Activated naive CD4-positive, alpha-beta T cell treated with anti-CD3 and anti-CD28 coated beads, Interleukin-2, amount 50 U/mL, for 72 hours (primary cell): Measurements from ENCODE around the gene PDE4A. TPM values are rescaled to one million over a fixed set of nuclear protein-coding genes. Genes with fewer than 3 reads are reported as not detected.

Experiments
- ATAC-seq, 2 donors: fragments of 150-1000 bp; cut with Tn5 transposase; 2 replicates each; pipeline ENCODE4 v1.10.0; 2021; ENCODE audit warnings: mild to moderate bottlenecking in 2 of 2, moderate library complexity in 2 of 2
- DNase-seq, 2 donors: peaks; one replicate each; pipeline ENCODE4 v3.0.0; 2021 to 2022; ENCODE audit warnings: low spot score in 2 of 2
- H3K27ac Mint-ChIP-seq, 2 donors: one replicate each; pipeline ENCODE4 v1.8.0; 2022; ENCODE audit warnings: mild to moderate bottlenecking in 2 of 2, mixed read lengths in 2 of 2
- H3K36me3 Mint-ChIP-seq, 2 donors: one replicate each; pipeline ENCODE4 v1.8.0; 2022; ENCODE audit warnings: mixed read lengths in 2 of 2
- H3K9me3 Mint-ChIP-seq, 2 donors: one replicate each; pipeline ENCODE4 v1.8.0; 2022; ENCODE audit warnings: mixed read lengths in 2 of 2
- total RNA-seq, 2 donors: library from RNA; stranded (reverse); gene quantifications; one replicate each; pipeline ENCODE4 v1.2.3, GENCODE V29; 2022

Gene PDE4A
- total RNA-seq, 2 donors from 2014 or later, result 2.7 to 5.0 TPM

DNA sequence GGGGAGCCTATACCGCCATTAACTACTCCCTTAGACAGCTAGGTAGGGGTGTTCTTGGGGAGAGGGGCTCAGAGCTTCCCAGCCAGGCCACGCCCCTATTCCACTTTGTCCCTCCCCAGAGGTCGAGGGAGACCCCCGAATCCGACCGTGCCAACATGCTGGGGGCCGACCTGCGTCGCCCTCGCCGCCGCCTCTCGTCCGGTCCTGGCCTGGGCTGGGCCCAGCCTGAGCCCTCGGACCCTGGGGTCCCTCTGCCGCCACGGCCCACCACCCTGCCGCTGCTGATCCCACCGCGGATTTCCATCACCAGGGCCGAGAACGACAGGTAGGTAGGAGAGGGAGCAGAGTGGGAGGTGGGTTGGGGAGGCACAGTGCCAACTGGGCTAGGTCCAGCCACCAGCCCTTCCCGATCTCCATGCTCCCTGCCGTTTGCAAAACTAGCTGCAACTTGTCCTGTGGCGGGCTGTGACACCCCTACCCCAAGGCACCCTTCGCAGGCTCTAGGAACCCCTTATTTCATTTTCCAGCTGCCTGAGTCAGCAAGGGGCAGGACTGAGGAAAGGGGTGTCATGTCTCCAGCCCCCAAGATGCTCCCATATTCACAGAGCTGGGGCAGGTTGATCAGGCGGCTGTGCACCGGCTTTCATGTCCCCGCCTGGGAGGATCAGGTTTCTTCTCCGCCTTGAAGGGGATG lies 2.6 kb upstream of the PDE4A start:
- no peak for DNase-seq
- H3K9me3 Mint-ChIP-seq, result peaks cover 0 to 4% of the 10 kb centered on the region in 2 donors
- ATAC-seq, result no peak
- peaks cover 6 to 12% of the 10 kb centered on the region in 2 donors for H3K36me3 Mint-ChIP-seq
- H3K27ac Mint-ChIP-seq, result peak overlapping the region in 1 of 2 donors; percentile 29

DNA sequence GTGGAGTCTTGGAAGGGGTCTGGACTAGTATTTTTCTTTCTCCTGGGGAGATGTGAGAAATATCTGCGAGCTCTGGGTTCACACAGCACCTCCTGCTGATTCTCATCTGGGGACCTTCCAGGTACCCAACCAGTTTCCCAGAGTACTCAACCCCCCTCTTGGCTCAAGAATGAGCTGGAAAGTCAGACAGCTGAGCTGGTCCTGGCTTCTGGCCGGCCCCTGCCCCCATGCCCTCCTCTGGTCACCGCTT lies 2.2 kb upstream of the PDE4A start:
- H3K27ac Mint-ChIP-seq, result no peak overlapping the region
- DNase-seq, result no peak
- ATAC-seq, result no peak
- peaks cover 0 to 4% of the 10 kb centered on the region in 2 donors for H3K9me3 Mint-ChIP-seq
- peaks cover 6 to 12% of the 10 kb centered on the region in 2 donors for H3K36me3 Mint-ChIP-seq

DNA sequence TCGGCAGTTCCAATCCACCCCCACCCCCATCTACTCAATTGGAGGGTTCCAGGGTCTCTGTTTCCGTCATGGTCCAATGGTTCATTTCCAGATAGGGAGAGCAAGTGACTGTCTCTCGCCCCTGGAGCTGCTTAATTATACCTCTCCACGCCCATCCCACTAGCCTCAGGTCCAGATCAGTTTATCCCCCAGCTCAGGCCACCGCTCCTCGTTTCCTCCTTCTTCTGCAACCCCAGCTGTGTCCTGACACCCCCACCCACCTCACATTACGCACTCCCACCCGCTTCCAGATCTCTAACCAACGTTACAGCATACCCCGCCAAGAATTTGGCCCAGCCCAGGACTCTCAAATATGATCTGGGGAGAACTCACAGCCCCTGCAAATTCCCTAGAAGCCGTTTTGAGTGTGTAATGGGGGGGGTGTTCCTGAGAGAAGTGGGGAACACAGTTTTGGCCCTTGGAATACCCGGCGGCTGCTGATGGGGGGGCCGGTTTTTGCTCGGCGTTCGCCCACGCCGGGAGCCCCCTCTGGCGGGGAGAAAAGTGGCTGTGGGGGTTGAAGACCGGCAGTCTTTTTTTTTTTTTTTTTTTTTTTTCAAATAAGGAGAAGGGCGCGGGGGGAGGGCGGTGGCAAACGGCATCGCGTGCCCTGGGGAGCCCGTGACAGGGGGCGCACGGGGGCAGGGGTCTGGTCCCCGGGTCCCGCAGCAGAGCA lies 1.7 kb upstream of the PDE4A start:
- Mint-ChIP-seq H3K36me3 (peaks cover 6 to 12% of the 10 kb centered on the region in 2 donors), H3K9me3 (peaks cover 0 to 4% of the 10 kb centered on the region in 2 donors), H3K27ac (no peak overlapping the region)
- DNase-seq, result no peak
- no peak for ATAC-seq

DNA sequence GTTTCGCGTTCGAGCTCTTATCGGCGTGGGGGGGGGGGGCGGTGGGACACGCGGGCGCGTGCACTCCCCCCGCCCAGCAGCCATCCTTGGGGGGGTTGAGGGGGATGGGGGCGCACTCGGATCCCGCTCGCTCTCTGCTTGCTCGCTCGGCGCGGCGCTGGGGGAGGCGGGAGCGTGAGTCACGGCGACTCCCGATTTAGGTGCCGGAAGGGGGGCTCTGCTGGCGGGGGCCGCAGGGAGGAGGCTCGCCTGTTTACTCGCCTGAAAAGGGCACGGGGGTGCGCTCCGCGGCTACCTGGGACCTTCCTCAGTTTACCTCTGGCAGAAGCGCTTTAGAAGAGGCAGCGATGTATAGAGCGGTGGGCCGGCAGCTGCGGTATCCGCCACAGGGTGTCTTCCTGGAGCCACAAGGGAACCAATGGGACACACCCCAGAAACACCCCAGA lies 1.1 kb upstream of the PDE4A start:
- Mint-ChIP-seq H3K9me3 (peaks cover 0 to 4% of the 10 kb centered on the region in 2 donors), H3K27ac (peak overlapping the region in 1 of 2 donors; percentile 4), H3K36me3 (peaks cover 6 to 12% of the 10 kb centered on the region in 2 donors)
- DNase-seq (no peak), ATAC-seq (no peak)

DNA sequence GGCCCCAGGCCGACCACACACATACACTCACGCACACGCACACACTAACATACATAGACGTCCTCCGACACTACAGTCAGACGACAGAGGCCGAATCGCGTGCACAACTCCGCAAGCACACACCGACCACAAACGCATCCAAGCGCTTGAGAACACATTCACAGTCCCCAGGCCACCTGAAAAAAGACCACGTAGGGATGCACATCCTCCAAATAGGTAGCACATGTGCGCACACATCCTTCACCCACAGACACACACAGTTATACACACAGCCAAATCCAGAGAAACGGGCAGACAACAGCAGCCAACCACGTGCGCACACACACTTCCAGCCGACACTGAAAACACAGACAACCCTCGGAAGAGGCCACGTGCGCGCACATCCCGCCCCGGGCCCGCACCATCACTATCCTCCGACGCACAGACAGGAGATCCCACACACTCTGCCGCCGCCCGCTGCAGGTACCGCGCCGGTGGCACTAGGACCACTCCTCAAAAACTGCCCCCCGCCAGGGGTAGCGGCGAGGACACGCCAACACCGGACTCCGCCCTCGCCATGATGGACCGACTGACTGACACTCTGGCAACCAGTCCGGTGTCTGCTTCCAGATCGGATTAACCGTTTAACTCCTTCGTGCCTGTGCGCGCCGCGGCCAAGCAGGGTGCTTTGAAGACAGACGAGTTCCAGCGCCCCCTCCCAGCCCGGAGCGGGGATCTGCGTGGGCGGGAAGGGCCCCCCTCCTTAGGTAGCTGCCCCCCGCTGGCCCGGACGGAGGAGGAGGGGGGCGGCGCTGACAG lies 493 bp upstream of the PDE4A start:
- ATAC-seq, result peak; percentile 10 to 46
- DNase-seq, result peak in 1 of 2 donors; percentile 54
- Mint-ChIP-seq H3K9me3 (peaks cover 0 to 4% of the 10 kb centered on the region in 2 donors), H3K27ac (peak overlapping the region; percentile 0 to 4), H3K36me3 (peaks cover 6 to 12% of the 10 kb centered on the region in 2 donors)

DNA sequence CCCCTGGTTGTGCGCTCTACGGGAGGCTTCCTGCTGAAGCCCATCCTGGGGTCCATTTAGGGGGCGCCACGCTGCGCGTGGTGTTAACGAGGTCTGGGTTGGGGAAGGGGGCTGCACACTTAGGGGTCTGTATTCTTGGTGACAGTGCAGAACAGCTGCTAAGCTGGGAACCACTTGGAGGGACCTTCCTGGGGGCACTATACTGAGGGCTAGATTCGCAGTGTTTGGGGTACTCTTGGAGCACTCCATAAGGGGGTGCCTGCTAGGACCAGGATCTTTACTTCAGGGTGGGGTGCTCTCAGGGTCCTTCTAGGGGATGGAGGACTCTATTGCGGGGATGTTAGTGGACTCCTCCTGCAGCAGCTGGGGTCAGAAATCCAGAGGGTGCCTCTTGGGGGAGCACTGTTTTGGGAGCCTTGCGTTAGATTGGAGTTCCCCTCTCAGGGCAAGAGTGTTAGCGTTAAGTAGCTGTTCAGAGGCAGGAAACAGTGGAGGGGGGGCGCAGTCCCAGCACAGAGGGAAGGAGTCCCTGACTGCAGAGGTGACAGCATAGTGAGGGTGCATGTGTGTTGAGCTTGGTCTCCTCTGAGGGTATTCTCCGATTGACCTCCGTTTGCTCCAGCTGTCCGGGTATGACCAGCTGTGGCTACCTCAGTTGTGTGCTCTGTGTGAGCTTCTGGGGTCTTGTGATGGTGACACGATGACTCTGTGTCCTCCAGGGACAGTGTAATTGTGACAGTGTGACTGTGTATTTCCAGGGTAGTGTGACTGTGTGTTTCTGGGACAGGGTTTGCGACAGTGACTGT lies 1.1 kb downstream of the PDE4A start:
- no peak for DNase-seq
- H3K27ac Mint-ChIP-seq, result no peak overlapping the region
- H3K36me3 Mint-ChIP-seq, result peaks cover 6 to 11% of the 10 kb centered on the region in 2 donors
- peaks cover 0 to 3% of the 10 kb centered on the region in 2 donors for H3K9me3 Mint-ChIP-seq
- ATAC-seq, result no peak

DNA sequence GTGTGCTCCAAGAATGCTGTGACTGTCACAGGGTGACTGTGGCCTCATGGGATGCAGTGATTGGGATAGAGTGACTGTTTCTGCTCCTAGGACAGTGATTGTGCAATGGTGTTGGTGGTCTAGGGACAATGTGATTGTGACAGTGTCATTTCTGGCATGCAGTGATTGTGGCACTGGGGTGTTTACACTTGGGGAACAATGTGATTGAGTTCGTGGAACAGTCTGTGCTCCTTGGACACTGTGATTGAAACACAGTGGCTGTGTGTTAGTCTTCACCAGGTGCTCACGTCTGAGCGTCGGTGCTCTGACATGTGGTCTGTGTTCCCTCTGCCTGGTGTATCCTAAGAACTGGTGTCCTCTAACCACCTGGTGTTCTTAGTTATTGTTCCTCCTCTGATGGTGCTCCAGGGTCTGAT lies 1.7 kb downstream of the PDE4A start:
- no peak overlapping the region for H3K27ac Mint-ChIP-seq
- no peaks in the 10 kb centered on the region for H3K9me3 Mint-ChIP-seq
- peaks cover 6 to 7% of the 10 kb centered on the region in 2 donors for H3K36me3 Mint-ChIP-seq
- DNase-seq (no peak), ATAC-seq (no peak)

DNA sequence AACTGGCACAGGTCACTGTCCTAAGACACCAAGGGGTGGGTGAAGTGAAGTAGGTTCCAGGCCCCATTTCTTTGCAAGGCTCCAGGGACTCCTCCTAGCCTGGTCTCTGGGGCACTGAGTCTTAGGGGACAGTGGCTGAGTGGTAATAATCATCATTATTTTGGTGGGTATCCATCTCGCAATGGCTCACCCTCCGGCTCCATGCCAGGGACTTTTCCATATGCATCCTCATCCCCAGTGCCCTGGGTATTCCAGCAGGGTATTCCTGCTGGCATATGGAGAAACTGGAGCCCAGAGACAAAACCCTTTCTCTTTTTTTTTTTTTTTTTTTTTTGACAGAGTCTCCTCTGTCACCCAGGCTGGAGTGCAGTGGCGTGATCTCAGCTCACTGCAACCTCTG lies 2.5 kb downstream of the PDE4A start:
- H3K9me3 Mint-ChIP-seq, result no peaks in the 10 kb centered on the region
- ATAC-seq (no peak), DNase-seq (no peak)
- H3K27ac Mint-ChIP-seq, result no peak overlapping the region
- peaks cover 6 to 7% of the 10 kb centered on the region in 2 donors for H3K36me3 Mint-ChIP-seq

DNA sequence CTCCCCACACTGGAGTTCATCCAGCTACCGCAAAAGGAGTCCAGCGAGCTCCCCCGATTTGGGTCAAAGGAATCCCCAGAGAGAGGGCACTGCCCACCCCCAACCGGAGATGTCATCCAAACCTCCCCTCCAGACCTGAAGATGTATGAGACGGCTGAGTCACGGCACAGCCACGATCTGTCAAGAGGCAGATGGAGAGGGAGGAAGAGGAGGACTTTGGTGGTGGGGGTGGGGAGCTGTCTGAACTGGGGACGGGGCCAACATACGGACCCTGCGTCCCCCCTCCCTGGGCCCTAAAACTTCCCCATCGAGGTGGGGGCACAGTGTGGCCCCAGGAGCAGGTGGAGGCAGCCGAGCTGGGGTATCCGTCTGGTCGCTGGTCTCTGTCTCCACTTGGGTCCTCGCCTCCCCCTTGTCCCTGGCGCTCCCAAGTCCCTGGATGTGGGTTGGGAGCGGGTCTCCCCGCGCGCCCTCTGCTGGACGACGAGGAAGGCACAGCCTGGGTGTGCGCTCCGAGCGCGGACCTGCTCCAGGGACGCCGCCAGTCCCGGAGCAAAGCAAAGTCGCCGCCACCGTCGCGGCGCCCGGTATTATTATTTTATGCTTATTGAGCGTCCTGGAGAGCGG lies 3.8 kb downstream of the PDE4A start:
- H3K27ac Mint-ChIP-seq, result peak overlapping the region in 1 of 2 donors; percentile 89
- H3K9me3 Mint-ChIP-seq, result no peaks in the 10 kb centered on the region
- peak; percentile 74 to 82 for DNase-seq
- peak; percentile 31 to 45 for ATAC-seq
- H3K36me3 Mint-ChIP-seq, result peaks cover 7 to 11% of the 10 kb centered on the region in 2 donors

DNA sequence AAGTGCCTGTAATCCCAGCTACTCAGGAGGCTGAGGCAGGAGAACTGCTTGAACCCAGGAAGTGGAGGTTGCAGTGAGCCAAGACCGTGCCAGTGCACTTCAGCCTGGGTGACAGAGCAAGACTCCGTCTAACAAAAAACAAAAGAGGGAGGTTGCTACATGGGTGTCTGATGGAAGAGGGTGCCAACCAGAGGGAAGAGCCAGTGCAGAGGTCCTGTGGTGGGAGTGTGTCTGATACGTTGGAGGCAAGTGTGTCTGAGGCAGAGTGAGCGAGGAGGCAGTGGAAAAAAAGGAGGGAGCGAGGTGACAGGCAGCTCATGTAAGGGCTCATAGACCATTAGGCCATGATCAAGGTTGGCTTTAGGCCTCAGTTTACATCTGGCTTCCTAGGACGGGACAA lies 6.8 kb downstream of the PDE4A start:
- ATAC-seq, result no peak
- Mint-ChIP-seq H3K27ac (peak overlapping the region; percentile 8 to 89), H3K36me3 (peaks cover 5 to 8% of the 10 kb centered on the region in 2 donors), H3K9me3 (no peaks in the 10 kb centered on the region)
- no peak for DNase-seq

DNA sequence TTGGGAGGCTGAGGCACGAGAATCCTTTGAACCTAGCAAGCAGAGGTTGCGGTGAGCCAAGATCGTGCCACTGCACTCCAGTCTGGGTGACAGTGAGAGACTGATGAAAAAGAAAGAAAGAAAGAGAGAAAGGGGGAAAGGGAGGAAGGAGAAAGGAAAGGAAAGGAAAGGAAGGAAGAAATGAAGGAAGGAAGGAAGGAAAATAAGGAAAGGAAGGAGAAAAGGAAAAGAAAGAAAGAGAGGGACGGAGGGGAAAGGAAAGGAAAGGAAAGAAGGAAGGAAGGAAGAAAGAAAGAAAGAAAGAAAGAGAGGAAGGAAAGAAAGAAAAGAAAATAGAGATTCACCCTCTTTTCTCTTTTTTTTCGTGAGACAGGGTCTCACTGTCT lies 8.7 kb downstream of the PDE4A start:
- Mint-ChIP-seq H3K27ac (peak overlapping the region in 1 of 2 donors; percentile 89), H3K9me3 (no peaks in the 10 kb centered on the region), H3K36me3 (peaks cover 5 to 8% of the 10 kb centered on the region in 2 donors)
- no peak for DNase-seq
- ATAC-seq, result no peak

DNA sequence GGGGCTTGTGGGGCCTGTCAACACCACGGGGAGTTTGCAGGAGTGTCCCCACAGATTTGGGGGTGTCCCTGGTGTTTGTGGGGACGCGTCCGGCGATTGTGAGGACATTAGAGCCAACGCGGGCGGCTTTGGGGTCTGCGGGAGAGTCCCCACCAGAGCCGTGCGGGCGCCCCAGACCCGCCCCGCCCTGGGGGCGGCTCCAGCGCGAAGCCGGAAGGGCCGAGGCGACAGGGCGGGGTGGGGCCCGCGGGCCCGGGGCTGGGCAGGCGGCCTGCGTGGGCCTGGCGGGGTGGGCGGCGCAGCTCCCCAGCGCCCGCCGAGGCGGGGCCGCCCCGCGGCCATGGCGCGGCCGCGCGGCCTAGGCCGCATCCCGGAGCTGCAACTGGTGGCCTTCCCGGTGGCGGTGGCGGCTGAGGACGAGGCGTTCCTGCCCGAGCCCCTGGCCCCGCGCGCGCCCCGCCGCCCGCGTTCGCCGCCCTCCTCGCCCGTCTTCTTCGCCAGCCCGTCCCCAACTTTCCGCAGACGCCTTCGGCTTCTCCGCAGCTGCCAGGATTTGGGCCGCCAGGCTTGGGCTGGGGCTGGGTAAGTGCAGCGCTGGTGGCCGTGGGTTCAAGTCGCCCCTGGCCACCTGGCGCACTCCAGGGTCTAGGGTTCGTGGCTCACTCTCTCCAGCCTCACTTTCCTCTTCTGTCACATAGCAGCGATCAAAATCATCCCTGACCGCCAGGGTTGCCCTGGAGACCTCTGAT lies 10.3 kb downstream of the PDE4A start:
- peaks cover 5 to 8% of the 10 kb centered on the region in 2 donors for H3K36me3 Mint-ChIP-seq
- no peak for ATAC-seq
- no peaks in the 10 kb centered on the region for H3K9me3 Mint-ChIP-seq
- DNase-seq, result no peak
- H3K27ac Mint-ChIP-seq, result peak overlapping the region in 1 of 2 donors; percentile 74

DNA sequence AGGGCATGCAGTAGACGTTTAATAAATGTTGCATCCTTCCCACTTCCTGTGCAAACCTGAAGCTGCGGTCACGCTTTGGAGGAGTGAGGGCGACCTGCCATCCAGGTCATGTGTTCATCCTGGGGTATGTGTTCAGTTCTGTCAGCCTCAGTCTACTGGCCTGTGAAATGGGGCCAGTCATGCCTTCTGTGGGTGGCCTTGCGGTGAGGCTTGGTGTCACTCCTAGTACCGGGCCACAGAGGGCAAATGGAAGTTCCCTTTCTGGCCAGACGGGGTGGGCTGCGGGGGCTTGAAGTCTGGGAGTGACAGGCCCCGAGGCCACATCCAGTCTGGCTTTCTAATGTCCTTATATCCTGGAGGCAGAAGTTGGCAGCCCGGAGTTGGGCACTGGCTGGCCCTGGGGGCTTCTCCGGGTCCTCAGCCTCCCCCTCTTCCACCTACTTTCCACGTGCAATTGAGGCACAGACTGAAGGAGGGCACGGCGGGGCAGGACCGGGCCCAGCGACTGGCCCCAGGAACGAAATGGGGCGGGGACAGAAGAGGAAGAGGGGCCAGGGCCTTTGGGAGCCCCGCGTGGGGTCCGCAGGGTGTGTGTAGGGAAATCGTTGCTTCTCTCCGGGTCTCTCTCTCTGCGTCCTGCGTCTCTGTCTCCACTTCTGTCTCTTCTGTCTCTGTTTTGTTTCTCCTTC lies 11.1 kb downstream of the PDE4A start:
- peak in 1 of 2 donors; percentile 86 for DNase-seq
- Mint-ChIP-seq H3K9me3 (no peaks in the 10 kb centered on the region), H3K36me3 (peaks cover 5 to 8% of the 10 kb centered on the region in 2 donors), H3K27ac (peak overlapping the region in 1 of 2 donors; percentile 74)
- ATAC-seq, result peak in 1 of 2 donors; percentile 80

DNA sequence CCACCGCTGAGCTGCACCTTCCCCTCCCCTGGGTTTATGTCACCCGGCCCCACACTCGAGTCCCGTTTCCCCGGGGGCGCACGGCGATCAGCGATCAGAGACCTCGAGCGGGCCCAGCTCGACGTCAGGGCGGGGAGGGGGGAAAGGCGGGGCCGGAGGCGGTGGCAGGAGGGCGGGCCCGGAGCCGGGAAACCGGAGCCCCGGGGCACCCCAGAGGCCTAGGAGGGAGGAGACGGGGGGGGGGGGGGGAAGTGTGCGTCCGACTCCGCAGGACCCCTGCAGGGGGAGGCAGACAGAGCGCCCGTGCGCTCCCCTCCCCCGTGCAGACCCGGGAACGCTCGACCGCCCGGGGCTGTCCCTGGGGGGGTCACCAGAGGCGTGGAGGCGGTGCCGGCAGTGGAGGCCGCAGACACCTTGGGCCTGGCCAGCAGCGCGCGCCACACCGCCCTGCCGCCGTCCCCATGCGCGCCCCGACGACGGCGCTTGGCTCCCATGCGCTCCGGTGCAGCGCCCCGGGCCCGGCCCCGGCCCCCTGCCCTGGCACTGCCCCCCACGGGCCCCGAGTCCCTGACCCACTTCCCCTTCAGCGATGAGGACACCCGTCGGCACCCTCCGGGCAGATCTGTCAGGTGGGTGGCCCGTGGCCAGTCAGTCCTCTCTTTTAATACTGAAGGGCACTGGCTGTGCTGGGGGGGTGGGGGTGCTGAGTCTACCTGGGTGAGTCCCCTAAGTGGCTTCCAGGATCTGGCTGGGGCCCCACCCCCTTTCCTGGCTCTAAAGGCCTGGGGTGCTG lies 11.8 kb downstream of the PDE4A start:
- peak overlapping the region in 1 of 2 donors; percentile 74 for H3K27ac Mint-ChIP-seq
- H3K36me3 Mint-ChIP-seq, result peaks cover 5 to 8% of the 10 kb centered on the region in 2 donors
- DNase-seq, result no peak
- no peaks in the 10 kb centered on the region for H3K9me3 Mint-ChIP-seq
- peak; percentile 8 to 60 for ATAC-seq
